C4-2B (cell line): ENCODE measurements around the gene EXOC3L4.

Experiments
- ZFX ChIP-seq: fragments of 450-650 bp; IDR thresholded peaks from 2 replicates; pipeline ENCODE4 v1.6.1; 2017
- TF ChIP-seq, protein P1 (sequence below): fragments of 450-650 bp; conservative IDR thresholded peaks from 2 replicates; pipeline ENCODE4 v1.5.1; 2017; ENCODE audit warnings: mild to moderate bottlenecking

DNA sequence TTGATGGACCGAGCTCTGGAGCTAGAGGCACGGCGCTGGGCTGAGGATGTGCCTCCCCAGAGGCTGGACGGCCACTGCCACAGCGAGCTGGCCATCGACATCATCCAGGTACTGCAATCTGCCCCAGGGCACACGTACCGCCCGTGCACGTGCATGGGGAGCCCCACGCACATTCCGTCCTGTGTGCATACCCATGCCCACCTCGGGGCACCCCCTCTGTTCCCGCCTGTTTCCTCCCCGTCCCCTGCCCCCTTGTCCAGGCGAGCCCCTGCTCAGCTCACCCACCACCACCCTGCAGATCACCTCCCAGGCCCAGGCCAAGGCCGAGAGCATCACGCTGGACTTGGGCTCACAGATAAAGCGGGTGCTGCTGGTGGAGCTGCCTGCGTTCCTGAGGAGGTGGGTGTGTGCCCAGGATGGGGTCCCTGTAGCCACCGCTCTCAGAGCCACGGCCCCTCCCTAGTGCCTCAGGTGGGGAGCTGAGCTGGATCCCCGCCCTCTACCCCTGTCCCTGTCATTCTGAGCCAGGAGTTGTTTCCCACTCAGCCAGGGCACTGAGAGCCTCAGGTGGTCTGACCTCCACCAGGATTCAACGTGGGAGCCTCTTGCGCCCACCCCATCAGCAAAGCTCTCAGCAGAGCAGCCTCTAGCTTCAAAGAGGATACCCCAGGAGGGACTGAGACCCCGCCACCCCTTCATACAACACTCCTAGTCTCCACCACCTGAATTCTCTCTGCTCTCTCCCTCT lies 35.7 kb downstream of the EXOC3L4 start:
- TF ChIP-seq, protein P1, sequence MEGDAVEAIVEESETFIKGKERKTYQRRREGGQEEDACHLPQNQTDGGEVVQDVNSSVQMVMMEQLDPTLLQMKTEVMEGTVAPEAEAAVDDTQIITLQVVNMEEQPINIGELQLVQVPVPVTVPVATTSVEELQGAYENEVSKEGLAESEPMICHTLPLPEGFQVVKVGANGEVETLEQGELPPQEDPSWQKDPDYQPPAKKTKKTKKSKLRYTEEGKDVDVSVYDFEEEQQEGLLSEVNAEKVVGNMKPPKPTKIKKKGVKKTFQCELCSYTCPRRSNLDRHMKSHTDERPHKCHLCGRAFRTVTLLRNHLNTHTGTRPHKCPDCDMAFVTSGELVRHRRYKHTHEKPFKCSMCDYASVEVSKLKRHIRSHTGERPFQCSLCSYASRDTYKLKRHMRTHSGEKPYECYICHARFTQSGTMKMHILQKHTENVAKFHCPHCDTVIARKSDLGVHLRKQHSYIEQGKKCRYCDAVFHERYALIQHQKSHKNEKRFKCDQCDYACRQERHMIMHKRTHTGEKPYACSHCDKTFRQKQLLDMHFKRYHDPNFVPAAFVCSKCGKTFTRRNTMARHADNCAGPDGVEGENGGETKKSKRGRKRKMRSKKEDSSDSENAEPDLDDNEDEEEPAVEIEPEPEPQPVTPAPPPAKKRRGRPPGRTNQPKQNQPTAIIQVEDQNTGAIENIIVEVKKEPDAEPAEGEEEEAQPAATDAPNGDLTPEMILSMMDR = no peak
- no peak for TF ChIP-seq ZFX
